Fibroblast of lung (primary cell): Measurements from ENCODE around the gene KIF11.

Experiments
- CTCF ChIP-seq, 2 donors: IDR thresholded peaks in 1 of 2; conservative IDR thresholded peaks in 1 of 2; 1 replicate in 1 of 2; 2 replicates in 1 of 2; pipeline ENCODE4 v1.5.1; 2011 to 2012; ENCODE audit warnings: low read length in 2 of 2, control low read depth in 1 of 2, inconsistent platforms in 1 of 2, low read depth in 1 of 2, mild to moderate bottlenecking in 1 of 2
- EZH2 ChIP-seq: IDR thresholded peaks from 2 replicates; pipeline ENCODE4 v1.5.1; 2012; ENCODE audit warnings: low read length, control low read depth, mild to moderate bottlenecking; ENCODE audit errors: missing control alignments

DNA sequence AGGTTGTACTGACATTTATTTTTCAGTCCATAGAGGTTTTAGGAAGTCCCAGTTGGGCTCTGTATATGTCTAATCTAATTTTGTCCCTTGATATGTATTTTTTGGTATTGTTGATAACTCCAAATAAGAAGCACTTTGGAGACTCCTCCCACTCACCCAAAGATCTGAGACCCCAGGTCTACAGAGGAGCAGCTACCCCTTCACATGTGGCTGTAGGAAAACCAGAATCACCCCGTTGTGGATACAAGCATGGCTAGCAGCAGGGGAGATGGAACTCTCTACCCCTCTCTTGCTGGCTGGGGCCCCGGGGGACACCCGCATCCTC, 106.2 kb downstream of the KIF11 start:
- TF ChIP-seq CTCF (conservative IDR thresholded peaks at IDR 0.05 in 1 of 2, IDR thresholded peaks at IDR 0.05 in 1 of 2; ENCODE audit: low read depth in 1 of 2, low read length in 2 of 2), result no peak
- TF ChIP-seq EZH2, result no peak
